Activated T-helper 2 cell treated with anti-CD3 and anti-CD28 coated beads, Interferon-gamma antibody, Interleukin-2, Interleukin-4, amounts not matched to agents 10 μg/mL and 5 μg/mL and 100 μg/mL, durations not matched to agents 14 hours and 24 hours and 36 hours (primary cell): ENCODE data around the gene EEF2KMT. TPM values are rescaled to one million over a fixed set of nuclear protein-coding genes. Genes with fewer than 3 reads are reported as not detected.
"Not testable (repeated sequence)": the region's sequence is repeated elsewhere in the genome, so short reads cannot be mapped to it uniquely, and the experiment has no call there.

Source experiments
- DNase-seq: peaks from one replicate; pipeline ENCODE4 v3.0.0; 2021; ENCODE audit warnings: low spot score
- H3K27ac Mint-ChIP-seq: one replicate; pipeline ENCODE4 v1.8.0; 2021; ENCODE audit warnings: mixed read lengths
- H3K27me3 Mint-ChIP-seq: one replicate; pipeline ENCODE4 v1.8.0; 2021; ENCODE audit warnings: low read depth, mixed read lengths
- H3K36me3 Mint-ChIP-seq: one replicate; pipeline ENCODE4 v1.8.0; 2021; ENCODE audit warnings: low read depth, mixed read lengths
- H3K4me1 Mint-ChIP-seq: one replicate; pipeline ENCODE4 v1.8.0; 2021; ENCODE audit warnings: low read depth, mixed read lengths
- H3K4me3 Mint-ChIP-seq: one replicate; pipeline ENCODE4 v1.8.0; 2021; ENCODE audit warnings: low read depth, mild to moderate bottlenecking, moderate library complexity, mixed read lengths
- H3K9me3 Mint-ChIP-seq: one replicate; pipeline ENCODE4 v1.8.0; 2021; ENCODE audit warnings: mixed read lengths
- intact Hi-C: fragments of 100-400 bp; cut with micrococcal nuclease; formaldehyde crosslinking; loops from one replicate; pipeline ENCODE4 v1.15.1; 2023
- total RNA-seq: library from RNA; stranded (reverse); gene quantifications from 2 replicates; pipeline ENCODE4 v1.2.3, GENCODE V29; 2022

The EEF2KMT gene, protein sequence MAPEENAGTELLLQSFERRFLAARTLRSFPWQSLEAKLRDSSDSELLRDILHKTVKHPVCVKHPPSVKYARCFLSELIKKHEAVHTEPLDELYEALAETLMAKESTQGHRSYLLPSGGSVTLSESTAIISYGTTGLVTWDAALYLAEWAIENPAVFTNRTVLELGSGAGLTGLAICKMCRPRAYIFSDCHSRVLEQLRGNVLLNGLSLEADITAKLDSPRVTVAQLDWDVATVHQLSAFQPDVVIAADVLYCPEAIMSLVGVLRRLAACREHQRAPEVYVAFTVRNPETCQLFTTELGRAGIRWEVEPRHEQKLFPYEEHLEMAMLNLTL
- 21.7 and 23.9 TPM in 2 replicates for total RNA-seq

DNA sequence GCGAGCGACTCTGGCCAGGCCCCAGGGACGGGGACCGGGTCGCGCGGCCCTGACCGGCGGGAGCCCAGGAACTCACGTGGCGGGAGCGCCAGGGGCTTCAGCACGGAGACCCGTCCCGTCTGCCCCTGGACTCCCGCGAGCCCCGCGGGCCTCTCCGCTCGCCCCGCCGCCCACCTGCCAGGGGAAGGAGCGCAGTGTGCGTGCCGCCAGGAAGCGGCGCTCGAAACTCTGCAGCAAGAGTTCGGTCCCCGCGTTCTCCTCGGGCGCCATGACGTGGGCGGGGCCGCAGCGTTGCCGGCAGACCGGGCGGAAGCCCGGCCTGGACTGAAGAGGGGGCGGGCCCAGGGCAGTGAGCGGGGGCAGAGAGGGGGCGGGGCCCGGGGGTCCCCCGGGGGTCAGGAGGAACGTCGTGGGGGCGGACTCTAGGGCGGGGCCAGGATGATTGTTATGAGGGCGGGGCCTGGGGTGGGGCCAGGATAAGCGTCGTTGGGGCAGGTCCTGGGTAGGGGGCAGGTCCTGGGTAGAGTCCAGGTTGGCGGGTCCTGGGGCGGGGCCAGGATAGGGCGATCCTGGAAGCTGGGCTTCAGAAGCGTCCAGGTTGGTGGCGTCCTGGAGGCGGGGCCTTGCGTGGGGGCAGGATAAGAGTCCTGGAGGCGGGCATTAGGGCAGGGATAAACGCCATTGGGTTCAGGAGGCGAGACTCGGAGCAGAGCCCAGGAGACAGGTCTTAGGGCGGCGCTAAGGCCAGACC lies at the start of gene EEF2KMT:
Gene EEF2KMT, minus strand, starts transcription at position 326 of the 751 bp plus-strand sequence. Its CDS starts 56 bp downstream, at position 270.
- not testable (repeated sequence) for H3K27me3 Mint-ChIP-seq, H3K9me3 Mint-ChIP-seq, H3K36me3 Mint-ChIP-seq
- intact Hi-C loops: loop anchor here (10.0 kb wide), 1 partner anchor 253 kb away; the partner anchor contains the start of genes GLYR1 and UBN1
- Mint-ChIP-seq H3K4me1 (peaks cover 19% of the 10 kb centered on the region), H3K27ac (peak within 1 kb of the TSS; percentile 92), H3K4me3 (peak within 1 kb of the TSS; percentile 90)
- DNase-seq: peak; percentile 95

DNA sequence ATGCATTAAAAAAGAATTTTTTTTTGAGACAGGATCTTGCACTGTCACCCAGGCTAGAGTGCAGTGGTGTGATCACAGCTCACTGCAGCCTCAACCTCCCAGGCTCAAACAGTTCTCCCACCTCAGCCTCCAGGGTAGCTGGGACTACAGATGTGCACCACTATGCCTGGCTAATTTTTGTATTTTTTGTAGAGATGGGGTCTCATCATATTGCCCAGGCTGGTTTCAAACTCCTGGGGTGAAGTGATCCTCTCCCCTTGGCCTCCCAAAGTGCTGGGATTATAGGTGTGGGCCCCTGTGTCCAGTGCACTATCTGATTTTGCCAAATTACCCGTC lies 47.0 kb upstream of the EEF2KMT start:
- intact Hi-C loops, H3K27ac Mint-ChIP-seq, H3K4me1 Mint-ChIP-seq, H3K9me3 Mint-ChIP-seq, H3K36me3 Mint-ChIP-seq, H3K4me3 Mint-ChIP-seq, DNase-seq, H3K27me3 Mint-ChIP-seq: not testable (repeated sequence)

DNA sequence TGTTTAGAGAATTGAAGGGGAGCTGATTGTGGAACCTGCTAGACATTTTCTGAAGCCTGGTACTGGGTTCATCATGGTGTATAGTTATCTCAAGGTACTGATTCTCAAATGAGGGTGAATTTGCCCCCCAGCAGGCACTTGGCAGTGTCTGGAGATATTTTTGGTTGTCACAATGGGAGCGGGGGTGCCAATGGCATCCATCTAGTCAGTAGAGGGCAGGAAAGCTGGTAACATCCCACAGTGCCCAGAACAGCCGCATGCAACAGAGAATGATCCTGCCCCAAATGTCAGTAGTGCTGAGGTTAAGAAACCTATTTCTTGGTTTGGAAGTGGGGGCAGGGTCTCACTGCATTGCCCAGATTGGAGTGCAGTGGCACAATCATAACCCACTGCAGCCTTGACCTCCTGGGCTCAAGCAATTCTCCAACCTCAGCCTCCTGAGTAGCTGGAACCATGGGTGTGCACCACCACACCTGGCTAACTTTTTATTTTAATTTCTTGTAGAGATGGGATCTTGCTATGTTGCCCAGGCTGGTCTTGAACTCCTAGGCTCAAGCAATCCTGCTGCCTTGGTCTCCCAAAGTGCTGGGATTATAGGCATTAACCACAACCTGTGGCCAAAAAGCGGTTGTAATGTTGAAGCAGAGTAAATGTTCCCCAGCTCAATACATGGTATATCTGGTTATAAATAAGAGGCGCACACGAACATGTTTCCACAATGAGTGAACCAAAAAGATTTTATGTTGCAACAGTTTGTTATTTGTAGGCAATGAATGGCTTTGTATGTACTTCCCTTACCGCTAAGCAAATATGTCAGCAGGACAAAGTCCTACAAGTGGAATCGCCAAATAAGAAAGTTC lies 46.4 kb upstream of the EEF2KMT start:
- no peak for DNase-seq
- intact Hi-C loops: no loop called here
- Mint-ChIP-seq H3K9me3 (no peaks in the 10 kb centered on the region), H3K4me3 (no peak overlapping the region), H3K36me3 (no peaks in the 10 kb centered on the region), H3K27ac (no peak overlapping the region), H3K27me3 (no peaks in the 10 kb centered on the region), H3K4me1 (no peaks in the 10 kb centered on the region)

DNA sequence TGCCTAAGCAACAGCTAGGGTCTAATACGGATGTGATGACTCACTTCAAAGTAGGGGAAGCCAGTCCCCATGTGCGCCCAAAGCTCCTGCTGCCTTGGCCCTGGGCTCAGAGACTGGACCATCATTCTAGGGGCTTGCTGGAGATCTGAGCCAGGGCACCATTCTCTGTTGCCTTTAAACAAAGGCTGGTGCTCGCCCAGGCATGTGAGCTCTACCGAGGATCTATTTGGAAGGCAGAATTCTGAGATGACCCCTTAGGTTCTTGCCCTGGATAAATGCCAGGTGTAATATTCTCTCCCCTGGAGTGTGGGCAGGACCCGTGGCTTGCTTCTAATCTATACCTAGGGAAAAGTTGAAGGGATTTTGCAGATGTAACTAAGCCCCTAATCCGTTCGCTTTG lies 42.6 kb upstream of the EEF2KMT start:
- H3K4me1 Mint-ChIP-seq, H3K27me3 Mint-ChIP-seq, H3K27ac Mint-ChIP-seq, DNase-seq, H3K9me3 Mint-ChIP-seq, intact Hi-C loops, H3K4me3 Mint-ChIP-seq, H3K36me3 Mint-ChIP-seq: not testable (repeated sequence)

DNA sequence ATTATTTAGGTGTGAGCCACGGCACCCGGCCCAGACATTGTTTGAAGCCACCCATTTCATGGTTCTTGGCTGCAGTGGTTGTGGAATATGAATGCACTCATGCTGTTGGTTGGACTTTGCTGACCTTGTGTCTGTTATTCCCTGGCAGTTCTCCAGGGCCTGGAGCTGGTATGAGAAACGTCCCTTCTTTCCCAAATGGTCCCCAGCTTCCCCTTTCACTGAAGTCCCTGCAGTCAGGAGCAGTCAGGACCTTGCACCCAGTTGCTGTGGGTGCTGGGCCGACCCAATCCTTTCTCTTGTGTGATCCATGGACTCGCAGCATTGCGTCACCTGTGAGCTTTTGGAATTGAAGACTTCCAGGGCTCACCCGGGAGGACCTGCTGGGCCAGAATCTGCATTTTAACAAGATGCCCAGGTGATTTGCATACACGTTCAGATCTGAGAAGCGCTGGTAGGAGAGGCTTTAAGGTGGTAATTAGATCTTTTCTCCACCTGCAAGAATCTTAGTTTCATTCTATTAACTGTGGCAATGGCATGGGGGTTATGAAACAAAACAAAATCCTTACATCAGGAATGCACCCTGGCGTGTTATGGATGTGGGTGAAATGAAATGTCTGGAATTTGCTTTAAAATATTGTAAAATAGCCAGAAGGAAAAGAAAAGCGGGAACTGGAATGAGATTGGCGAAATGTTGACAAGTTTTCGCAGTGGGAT lies 37.3 kb upstream of the EEF2KMT start:
- DNase-seq, H3K4me1 Mint-ChIP-seq, intact Hi-C loops, H3K36me3 Mint-ChIP-seq, H3K27ac Mint-ChIP-seq, H3K4me3 Mint-ChIP-seq, H3K9me3 Mint-ChIP-seq: not testable (repeated sequence)
- H3K27me3 Mint-ChIP-seq: peaks cover 15% of the 10 kb centered on the region

DNA sequence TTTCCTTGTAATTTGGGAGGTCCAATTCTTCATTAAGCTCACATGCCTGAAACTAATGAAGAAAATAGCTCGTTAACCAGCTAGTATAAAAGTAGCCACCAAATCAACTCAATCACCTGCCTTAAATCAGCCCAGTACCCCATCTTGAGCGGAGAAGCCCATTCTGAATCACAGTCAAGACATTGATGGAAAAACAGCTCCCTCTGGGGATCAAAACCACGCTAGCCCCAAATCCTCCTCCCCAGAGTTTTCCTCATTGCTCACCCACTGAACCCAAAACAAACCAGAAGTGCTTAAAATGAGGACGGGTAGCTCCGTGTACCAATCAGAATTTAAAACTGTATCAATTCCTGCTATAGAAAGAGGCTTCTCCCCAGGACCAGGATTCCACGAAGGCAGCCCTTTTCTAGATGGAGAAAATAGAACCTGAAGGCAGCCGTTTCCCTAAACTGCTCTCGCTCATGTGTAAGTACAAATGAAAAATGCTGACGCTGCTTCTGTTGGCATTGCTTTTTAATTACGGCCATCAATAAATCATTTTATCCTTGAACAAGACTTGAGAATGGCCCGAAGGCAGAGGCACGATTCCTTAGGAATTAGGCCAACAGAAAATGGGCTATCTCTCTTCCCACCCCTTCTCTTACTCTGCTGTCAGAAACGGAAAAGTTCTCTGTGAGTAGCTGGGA lies 35.5 kb upstream of the EEF2KMT start:
- H3K27ac Mint-ChIP-seq, intact Hi-C loops, H3K9me3 Mint-ChIP-seq, DNase-seq, H3K4me3 Mint-ChIP-seq, H3K4me1 Mint-ChIP-seq, H3K36me3 Mint-ChIP-seq: not testable (repeated sequence)
- H3K27me3 Mint-ChIP-seq: peaks cover 15% of the 10 kb centered on the region

DNA sequence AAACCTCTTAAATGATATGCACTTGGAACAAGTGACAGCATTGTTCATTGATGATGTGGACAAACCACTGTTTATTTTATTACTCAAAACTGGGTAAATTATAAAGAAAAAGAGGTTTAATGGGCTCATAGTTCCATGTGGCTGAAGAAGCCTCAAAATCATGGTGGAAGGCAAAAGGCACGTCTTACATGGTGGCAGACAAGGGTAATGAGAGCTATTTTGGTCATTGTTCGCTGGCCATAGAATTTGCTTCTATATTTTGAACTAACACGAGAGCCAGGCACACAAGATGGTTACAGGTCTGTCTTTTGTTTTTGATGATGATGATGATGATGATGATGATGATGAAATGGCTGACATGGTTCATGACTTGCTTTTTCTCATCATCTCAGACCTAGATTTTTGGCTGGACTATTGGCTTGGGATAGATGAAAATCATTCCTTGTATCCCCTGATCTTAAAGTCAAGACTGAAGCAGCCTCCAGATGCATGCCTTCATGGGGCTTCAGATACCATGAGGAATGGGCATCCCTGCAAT lies 33.9 kb upstream of the EEF2KMT start:
- DNase-seq, H3K27ac Mint-ChIP-seq, H3K4me1 Mint-ChIP-seq, H3K9me3 Mint-ChIP-seq, H3K4me3 Mint-ChIP-seq, intact Hi-C loops, H3K36me3 Mint-ChIP-seq: not testable (repeated sequence)
- H3K27me3 Mint-ChIP-seq: peaks cover 13% of the 10 kb centered on the region

DNA sequence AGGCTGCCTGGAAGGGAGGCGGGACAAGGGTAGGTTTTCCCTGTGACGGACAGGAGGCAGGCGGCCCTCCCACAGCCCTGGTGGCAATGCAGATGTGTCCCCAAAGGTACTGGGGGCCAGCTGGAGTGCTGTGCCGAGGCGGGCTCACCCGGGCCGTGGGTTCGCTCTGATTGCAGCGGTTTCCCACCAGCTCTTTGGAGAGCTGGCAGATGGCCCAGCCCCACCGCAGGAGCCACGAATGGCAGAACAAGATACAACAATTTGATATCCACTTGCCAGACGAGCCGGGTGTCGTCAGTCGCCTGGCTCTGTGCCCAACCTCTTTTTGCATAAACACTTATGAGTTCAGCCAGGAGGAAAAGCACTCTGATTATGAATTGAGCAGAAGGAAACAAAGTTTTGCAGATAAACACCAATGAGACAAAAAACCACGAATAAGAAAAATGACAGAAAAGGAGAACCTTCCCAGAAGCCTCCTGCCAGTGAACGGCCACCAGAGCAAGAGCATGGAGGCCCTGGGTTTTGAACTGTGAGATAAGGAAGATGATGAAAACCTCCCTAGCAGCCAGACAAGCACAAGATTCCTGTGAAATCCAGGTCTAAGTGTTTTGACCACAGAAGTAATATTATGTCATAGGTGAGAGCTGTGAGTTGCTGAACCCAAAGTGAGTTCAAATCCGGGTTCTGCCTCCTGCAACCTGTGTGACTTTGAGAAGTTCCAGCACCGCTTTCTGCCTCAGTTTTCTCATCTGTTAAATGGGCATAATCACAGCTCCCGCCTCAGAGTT lies 19.9 kb upstream of the EEF2KMT start:
- H3K4me1 Mint-ChIP-seq, H3K36me3 Mint-ChIP-seq, DNase-seq, H3K9me3 Mint-ChIP-seq, intact Hi-C loops, H3K4me3 Mint-ChIP-seq, H3K27ac Mint-ChIP-seq: not testable (repeated sequence)
- peaks cover 25% of the 10 kb centered on the region for H3K27me3 Mint-ChIP-seq

DNA sequence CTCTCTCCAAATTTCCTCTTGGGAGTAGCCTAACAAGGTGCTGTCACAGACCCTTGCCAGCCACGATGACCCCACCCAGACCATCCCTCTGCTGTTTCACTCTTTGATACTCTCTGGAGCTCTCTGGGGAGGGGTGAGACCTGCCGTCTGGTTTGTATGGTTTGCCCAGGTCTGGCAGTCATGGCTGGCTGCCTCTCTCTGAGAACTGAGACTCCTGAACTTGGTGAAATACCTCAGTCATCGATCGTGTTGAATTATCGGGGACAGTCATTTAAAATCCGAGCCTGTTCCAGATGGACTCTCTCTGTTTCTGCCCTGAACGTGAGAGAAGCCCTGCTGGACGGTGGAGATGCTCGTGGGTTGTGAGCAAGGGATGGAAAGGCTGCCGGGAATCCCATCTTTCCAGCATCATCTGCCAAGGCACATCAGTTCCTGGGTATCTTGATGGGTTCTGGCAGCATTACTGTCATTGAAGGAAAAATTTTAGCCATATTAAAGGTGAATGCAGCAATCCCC lies 19.2 kb upstream of the EEF2KMT start:
- H3K27ac Mint-ChIP-seq, intact Hi-C loops, H3K4me3 Mint-ChIP-seq, H3K9me3 Mint-ChIP-seq, H3K36me3 Mint-ChIP-seq, DNase-seq, H3K4me1 Mint-ChIP-seq: not testable (repeated sequence)
- H3K27me3 Mint-ChIP-seq: peaks cover 25% of the 10 kb centered on the region

DNA sequence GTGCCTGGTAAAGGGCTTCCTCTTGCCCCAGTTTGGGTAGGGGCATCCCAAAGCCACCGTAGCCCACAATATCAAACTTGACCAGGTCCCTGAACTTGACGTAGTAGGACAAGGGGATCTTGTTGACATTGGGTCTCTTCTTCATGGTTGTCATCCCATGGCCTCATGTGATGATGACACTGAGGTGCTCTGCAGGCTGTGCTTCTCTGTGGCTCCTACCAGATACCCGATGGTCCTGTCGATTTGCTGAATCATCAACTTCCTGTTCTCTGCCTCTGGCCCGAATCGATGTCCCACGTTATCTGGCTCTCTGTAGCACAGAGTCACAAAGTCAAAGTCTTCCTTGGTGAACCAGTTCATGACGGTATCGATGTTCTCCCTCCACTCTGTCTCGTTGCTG lies 13.3 kb upstream of the EEF2KMT start:
- H3K4me3 Mint-ChIP-seq, H3K27me3 Mint-ChIP-seq, H3K9me3 Mint-ChIP-seq, H3K36me3 Mint-ChIP-seq, intact Hi-C loops, H3K27ac Mint-ChIP-seq, DNase-seq, H3K4me1 Mint-ChIP-seq: not testable (repeated sequence)

DNA sequence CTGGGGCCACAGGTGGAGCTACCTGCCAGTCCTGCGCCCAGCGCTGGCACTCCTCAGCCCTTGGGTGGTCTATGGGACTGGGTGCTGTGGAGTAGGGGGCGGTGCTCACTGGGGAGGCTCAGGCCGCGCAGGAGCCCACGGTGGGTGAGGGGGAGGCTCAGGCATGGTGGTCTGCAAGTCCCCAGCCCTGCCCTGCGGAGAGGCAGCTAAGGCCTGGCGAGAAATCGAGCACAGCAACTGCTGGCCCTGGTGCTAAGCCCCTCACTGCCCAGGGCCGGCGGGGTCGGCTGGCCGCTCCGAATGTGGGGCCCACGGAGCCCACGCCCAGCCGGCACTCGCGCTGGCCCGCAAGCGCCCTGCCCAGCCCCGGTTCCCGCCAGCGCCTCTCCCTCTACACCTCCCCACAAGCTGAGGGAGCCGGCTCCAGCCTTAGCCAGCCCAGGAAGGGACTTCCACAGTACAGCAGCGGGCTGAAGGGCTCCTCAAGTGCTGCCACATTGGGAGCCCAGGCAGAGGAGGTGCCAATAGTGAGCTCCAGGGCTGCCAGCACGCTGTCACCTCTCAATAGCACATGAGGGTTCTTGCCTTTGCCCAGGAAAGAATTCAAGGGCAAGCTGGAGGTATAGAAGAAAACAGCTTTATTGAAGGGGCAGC lies 11.0 kb upstream of the EEF2KMT start:
- Mint-ChIP-seq H3K27me3 (peaks cover 5% of the 10 kb centered on the region), H3K27ac (no peak overlapping the region), H3K9me3 (no peaks in the 10 kb centered on the region), H3K36me3 (no peaks in the 10 kb centered on the region), H3K4me3 (no peak overlapping the region), H3K4me1 (peaks cover 2% of the 10 kb centered on the region)
- no peak for DNase-seq
- intact Hi-C loops: no loop called here
